GM10266 (cell line): ENCODE measurements around the gene RASGRF2.

Experiments used
- DNase-seq: peaks from one replicate; pipeline ENCODE4 v3.0.0; 2012; ENCODE audit errors: extremely low spot score
- TF ChIP-seq, protein P1 (sequence below): IDR thresholded peaks from 2 replicates; pipeline ENCODE4 v1.5.1; 2012; ENCODE audit warnings: mild to moderate bottlenecking, low read depth; ENCODE audit not compliant: control insufficient read depth, insufficient read depth; ENCODE audit errors: missing control alignments

RASGRF2 gene

DNA sequence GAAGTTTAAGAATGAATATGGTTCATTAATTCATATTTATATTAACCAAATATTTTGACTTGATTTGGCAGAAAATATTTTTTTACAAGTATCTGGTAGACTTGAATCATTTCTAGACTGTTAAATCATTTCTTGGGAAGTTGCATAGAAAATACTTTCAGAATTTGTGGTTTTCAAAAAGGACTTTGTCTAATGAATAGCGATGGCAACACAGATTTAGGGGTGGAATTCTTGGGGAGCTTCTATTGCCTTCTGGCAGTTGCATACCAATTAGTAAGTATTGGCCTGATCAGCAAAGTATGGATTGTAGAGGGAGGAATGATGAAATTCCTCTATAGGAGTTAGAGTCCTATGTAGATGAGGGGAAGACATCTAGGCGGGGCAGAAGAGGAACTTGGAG is 204.3 kb downstream of the RASGRF2 start:
- DNase-seq = no peak
- TF ChIP-seq, protein P1, sequence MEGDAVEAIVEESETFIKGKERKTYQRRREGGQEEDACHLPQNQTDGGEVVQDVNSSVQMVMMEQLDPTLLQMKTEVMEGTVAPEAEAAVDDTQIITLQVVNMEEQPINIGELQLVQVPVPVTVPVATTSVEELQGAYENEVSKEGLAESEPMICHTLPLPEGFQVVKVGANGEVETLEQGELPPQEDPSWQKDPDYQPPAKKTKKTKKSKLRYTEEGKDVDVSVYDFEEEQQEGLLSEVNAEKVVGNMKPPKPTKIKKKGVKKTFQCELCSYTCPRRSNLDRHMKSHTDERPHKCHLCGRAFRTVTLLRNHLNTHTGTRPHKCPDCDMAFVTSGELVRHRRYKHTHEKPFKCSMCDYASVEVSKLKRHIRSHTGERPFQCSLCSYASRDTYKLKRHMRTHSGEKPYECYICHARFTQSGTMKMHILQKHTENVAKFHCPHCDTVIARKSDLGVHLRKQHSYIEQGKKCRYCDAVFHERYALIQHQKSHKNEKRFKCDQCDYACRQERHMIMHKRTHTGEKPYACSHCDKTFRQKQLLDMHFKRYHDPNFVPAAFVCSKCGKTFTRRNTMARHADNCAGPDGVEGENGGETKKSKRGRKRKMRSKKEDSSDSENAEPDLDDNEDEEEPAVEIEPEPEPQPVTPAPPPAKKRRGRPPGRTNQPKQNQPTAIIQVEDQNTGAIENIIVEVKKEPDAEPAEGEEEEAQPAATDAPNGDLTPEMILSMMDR = no peak

DNA sequence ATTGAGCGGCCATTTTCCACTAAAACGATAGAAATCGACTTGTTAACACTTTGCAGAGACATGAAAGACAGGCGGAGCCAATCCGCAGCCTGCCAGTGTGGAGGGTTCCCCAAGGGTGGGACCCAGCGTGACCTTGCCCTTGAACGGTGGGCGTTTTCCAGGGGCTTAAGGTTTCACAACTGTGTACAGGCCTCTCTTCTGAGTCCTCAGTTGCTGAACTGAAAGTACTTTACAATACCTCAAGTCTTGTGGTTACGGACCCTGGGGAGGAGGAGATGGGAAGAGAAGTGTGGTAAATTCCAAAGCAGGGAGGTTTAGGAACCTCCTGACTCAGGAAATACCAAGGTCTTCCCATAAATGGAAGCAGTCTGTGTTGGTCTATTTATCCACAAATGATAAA is 204.8 kb downstream of the RASGRF2 start:
- TF ChIP-seq, protein P1 = no peak
- no peak for DNase-seq

DNA sequence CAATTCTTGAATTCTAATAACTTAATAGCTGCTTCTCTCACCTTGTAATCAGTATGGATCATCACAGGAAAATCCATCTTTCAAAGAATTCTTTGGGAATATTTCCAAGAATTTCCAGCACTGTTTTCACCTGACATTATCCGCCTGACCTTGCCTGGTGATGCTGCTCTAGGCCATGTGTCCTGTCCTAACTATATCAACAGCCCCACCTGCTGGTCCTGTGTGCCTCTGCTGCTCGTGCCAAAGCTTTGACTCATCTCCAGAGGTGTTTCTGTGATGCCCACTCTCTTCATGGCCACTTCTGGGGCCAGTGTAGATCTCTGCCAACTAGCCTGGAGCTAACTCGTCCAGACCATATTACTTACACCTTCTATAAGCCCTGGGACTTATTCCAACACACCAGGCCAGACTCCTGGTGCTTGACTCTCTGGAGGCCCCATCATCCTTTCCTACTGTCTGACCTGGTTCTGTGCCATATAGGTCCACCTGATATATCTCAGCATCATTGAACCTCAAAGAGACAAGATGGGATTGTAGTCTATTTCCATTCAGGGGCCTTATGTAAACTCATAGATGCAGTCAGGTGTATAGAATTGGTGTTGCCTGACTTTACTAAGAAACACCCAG is 205.4 kb downstream of the RASGRF2 start:
- TF ChIP-seq, protein P1 = peak; percentile 83
- peak; percentile 66 for DNase-seq

DNA sequence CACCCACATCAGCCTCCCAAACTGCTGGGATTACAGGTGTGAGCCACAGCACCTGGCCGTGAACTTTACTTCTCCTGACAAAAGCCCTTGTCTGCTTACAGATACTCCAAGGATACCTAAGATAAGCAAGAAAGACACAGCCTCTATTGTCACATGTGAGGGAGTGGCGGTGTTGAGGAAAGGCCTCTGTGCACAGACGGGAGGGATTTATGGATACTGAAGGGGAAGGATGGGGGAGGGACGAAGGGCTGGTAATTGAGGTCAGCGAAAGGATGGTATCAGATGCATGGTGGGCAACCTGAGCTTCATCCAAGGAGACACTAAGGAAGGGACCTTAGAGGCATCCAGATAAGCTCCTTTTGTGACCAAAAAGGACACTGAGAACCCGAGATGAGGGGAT is 206.3 kb downstream of the RASGRF2 start:
- DNase-seq = no peak
- TF ChIP-seq, protein P1 = no peak

DNA sequence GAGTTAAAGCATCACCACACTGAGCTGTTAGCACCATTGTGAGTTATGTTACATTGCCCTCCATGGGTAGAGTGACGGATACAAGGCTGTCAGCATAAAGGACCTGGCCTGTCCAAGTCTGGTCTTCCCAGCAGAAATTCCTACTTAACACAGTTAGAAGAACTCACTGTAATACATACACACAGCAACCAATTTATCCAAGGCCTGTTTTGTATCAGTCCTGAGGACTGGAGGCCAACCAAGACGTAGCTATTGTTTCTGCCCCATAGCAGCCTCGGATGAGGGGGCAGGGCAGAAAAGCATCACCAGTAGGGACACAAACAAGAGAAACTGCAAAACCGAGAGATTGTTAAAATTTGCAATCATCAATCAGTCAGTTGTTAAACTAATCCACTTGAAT is 206.9 kb downstream of the RASGRF2 start:
- TF ChIP-seq, protein P1 = no peak
- no peak for DNase-seq

DNA sequence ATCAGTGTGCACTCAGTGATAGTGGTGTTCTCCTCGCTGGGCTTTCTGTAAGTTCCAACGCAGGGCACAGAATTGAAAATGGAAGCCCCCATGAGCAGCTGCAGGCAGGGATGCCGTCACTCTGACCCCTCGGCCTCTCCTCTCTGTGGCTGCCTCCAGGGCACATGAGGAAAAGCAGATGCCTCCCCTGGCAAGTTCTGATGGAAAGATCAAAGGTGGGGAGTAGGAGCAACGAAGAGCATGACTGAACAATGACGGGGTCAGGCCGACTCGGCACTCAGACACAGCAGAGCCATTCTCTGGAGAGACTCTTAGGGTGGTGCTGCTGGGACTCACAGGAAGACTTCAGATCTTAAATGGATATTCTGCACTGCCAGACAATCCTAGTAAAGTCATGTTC is 207.4 kb downstream of the RASGRF2 start:
- TF ChIP-seq, protein P1 = no peak
- no peak for DNase-seq

DNA sequence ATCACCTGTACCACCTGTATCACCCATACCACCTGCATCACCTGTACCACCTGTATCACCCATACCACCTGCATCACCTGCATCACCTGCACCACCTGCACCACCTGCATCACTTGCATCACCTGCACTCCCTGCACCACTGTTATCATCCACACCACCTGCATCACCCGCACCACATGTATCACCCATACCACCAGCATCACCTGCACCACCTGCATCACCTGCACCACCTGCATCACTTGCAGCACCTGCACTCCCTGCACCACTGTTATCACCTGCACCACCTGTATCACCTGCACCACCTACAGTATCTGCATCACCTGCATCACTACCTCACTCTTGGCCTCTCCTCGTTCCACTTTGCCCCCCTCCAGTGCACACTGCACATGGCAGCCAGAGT is 209.8 kb downstream of the RASGRF2 start:
- no peak for DNase-seq
- TF ChIP-seq, protein P1 = no peak
